ENCODE results near the gene CCDC61. TPM values are rescaled to one million over a fixed set of nuclear protein-coding genes. Genes with fewer than 3 reads are reported as not detected.

The CCDC61 gene
- total RNA-seq, 1 experiment from 2014 or later: 10.5 TPM

DNA sequence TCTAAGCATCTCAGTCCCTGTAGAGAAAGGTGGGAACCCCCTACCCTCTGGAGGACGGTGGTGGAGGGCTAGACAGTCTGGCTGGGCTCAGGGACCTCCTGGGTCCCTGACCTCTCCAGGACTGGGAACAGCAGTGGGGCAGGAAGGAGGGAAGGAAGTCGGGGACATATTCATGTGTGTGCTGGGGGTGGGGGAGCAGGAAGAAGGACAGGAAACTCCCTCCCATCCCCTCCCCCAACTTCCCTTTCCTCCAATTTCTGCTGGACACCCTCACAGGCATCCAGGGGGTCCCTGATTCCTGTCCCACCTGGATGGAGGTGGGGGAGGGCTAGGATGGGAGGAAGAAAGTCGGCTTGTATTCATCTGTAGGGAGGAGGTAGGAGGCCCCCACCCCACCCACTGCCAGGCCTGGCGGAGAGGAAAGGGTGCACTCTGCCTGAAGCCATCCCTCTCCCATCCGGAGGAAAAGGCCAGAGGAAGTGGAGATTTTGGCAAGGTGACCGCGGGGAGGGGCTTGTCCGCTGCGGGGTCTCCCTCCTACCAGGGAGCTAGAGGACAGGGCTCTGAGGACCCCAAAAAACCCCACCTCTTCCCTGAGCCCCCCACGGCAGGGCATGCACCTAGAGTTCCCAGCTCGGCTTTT is 23.9 kb upstream of the CCDC61 start:
- no peaks in the 10 kb centered on the region for H3K9me3 ChIP-seq
- no peak overlapping the region for H3K4me3 ChIP-seq
- no peaks in the 10 kb centered on the region for H3K36me3 ChIP-seq
- DNase-seq: no peak
- H3K27me3 ChIP-seq: peaks cover 73% of the 10 kb centered on the region

- Histone ChIP-seq H3K36me3 (no peaks in the 10 kb centered on the region), H3K4me3 (no peak overlapping the region), H3K9me3 (no peaks in the 10 kb centered on the region), H3K27me3 (peaks cover 63% of the 10 kb centered on the region)
- no peak for DNase-seq
These were observed 23.0 kb upstream of the CCDC61 start for GRCh38 chr19:45972081-45972946.

DNA sequence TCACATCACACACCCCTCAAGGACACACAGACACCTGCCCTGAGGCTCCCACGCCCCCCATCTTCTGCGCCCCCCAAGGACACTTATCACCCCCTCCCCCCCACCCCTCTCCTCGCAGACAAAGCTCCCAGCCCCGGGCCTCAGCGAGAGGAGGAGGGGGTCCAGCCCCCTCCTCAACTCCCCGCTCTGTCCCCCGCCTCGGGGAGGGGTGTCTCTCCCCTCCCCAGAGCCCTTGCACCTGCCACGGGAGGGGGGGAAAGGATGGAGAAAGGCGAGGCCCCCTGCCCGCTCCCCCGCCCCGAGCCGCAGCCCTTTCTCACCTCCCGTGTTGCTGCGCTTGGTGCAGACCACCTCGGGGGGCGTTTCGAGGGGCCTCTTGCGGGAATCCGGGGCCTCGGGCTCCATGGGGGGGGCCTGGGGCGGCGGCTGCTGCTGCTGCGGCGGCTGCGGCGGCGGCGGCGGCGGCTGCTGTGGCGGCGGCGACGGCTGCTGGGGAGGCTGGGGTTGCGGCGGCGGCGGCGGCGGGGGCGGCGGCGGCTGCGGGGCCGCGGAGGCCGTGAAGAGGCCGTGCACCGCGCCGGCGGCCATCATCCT is 22.2 kb upstream of the CCDC61 start:
- Histone ChIP-seq H3K27me3 (peaks cover 56% of the 10 kb centered on the region), H3K4me3 (no peak overlapping the region), H3K9me3 (no peaks in the 10 kb centered on the region), H3K36me3 (no peaks in the 10 kb centered on the region)
- no peak for DNase-seq

- peak; percentile 64 for DNase-seq
- Histone ChIP-seq H3K27me3 (peaks cover 49% of the 10 kb centered on the region), H3K4me3 (no peak within 1 kb of the TSS), H3K36me3 (no peaks in the 10 kb centered on the region), H3K9me3 (no peaks in the 10 kb centered on the region)
These were observed 21.5 kb upstream of the CCDC61 start, which contains the start of gene NOVA2 for GRCh38 chr19:45973553-45974338. NOVA2 (minus strand) TSS chr19:45973865; CDS start chr19:45973351, 514 bp downstream.

- DNase-seq: no peak
- Histone ChIP-seq H3K4me3 (no peak overlapping the region), H3K27me3 (peaks cover 36% of the 10 kb centered on the region), H3K9me3 (no peaks in the 10 kb centered on the region), H3K36me3 (no peaks in the 10 kb centered on the region)
These were observed 19.8 kb upstream of the CCDC61 start for GRCh38 chr19:45975306-45976070.

DNA sequence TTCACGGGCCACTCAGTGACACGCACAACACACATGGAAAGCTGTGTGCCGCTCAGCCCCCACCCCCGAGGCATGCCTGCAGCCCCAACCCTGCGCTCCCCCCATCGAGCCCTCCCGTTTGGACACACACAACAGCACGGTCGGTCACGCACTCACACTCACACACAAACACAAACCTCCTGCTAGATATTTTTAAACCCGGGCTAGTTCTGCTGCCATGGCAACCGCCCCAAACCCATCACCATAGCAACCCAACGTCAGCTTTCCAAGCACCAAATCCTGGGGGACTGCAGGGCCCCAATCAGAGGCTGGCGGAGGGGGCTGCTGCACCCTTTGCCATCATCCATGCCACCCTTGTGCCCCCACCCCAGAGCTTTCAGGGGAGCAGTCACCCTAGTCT is 19.1 kb upstream of the CCDC61 start:
- DNase-seq: no peak
- Histone ChIP-seq H3K36me3 (no peaks in the 10 kb centered on the region), H3K4me3 (no peak overlapping the region), H3K9me3 (no peaks in the 10 kb centered on the region), H3K27me3 (peaks cover 29% of the 10 kb centered on the region)

GRCh38 chr19:45978156-45978555 is 17.1 kb upstream of the CCDC61 start:
- H3K36me3 ChIP-seq: no peaks in the 10 kb centered on the region
- peaks cover 13% of the 10 kb centered on the region for H3K27me3 ChIP-seq
- no peaks in the 10 kb centered on the region for H3K9me3 ChIP-seq
- DNase-seq: no peak
- no peak overlapping the region for H3K4me3 ChIP-seq

GRCh38 chr19:45981350-45981749 is 13.9 kb upstream of the CCDC61 start:
- Histone ChIP-seq H3K4me3 (no peak overlapping the region), H3K9me3 (no peaks in the 10 kb centered on the region), H3K27me3 (no peaks in the 10 kb centered on the region; the same call in none of the 2 replicates), H3K36me3 (no peaks in the 10 kb centered on the region)
- DNase-seq: peak; percentile 55

DNA sequence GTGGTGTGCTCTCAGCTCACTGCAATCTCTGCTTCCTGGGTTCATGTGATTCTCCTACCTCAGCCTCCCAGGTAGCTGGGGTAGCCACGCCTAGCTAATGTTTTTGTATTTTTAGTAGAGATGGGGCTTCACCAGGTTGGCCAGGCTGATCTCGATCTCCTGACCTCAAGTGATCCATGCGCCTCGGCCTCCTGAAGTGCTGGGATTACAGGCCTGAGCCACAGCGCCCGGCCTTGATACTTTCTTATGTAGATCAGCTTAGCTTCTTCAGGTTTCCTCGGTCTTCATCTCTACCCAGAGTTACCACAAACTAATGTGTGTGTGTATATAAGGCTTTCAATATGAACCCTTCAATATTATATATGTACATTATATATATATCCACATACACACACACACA is 9.9 kb upstream of the CCDC61 start:
- Histone ChIP-seq H3K36me3 (no peaks in the 10 kb centered on the region), H3K4me3 (no peak overlapping the region), H3K27me3 (peaks cover 7% of the 10 kb centered on the region), H3K9me3 (no peaks in the 10 kb centered on the region)
- DNase-seq: no peak

- Histone ChIP-seq H3K9me3 (no peaks in the 10 kb centered on the region), H3K4me3 (no peak overlapping the region), H3K27me3 (peaks cover 7% of the 10 kb centered on the region), H3K36me3 (no peaks in the 10 kb centered on the region)
- no peak for DNase-seq
These were observed 5.0 kb upstream of the CCDC61 start for GRCh38 chr19:45990113-45990728.

- peak; percentile 30 for DNase-seq
- no peaks in the 10 kb centered on the region for H3K36me3 ChIP-seq
- H3K9me3 ChIP-seq: no peaks in the 10 kb centered on the region
These were observed 740 bp upstream of the CCDC61 start for GRCh38 chr19:45994456-45994997.

GRCh38 chr19:45995715-45996385 is 583 bp downstream of the CCDC61 start:
- no peaks in the 10 kb centered on the region for H3K36me3 ChIP-seq
- no peaks in the 10 kb centered on the region for H3K9me3 ChIP-seq
- DNase-seq: no peak
- H3K4me3 ChIP-seq: peak overlapping the region; percentile 79
- no peaks in the 10 kb centered on the region for H3K27me3 ChIP-seq

More at GRCh38 chr19:45994456-45994997, 740 bp upstream of the CCDC61 start:
- H3K27me3 ChIP-seq: peaks cover 2% of the 10 kb centered on the region
- peak overlapping the region; percentile 79 for H3K4me3 ChIP-seq

DNA sequence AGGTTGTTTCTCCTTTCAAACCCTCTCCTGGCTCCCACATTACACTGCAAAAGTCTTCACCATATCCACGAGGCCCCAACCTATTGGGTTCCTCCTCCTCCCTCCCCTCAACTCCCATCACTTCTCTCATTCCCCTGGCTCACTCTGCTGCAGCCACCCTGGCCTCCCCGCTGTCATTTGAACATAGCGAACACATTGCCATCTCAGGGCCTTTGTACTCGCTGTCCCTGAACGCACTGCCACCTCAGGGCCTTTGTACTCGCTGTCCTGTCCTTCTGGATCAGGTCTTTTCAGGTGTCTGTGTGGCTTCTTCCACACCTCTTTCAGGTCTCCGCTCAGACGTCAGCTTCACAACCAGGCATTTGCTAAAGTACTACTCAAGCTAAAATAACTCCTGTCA is 1.7 kb downstream of the CCDC61 start:
- Histone ChIP-seq H3K9me3 (no peaks in the 10 kb centered on the region), H3K36me3 (no peaks in the 10 kb centered on the region), H3K27me3 (no peaks in the 10 kb centered on the region), H3K4me3 (no peak overlapping the region)
- DNase-seq: no peak

GRCh38 chr19:45998834-45999233 is 3.6 kb downstream of the CCDC61 start:
- H3K36me3 ChIP-seq: no peaks in the 10 kb centered on the region
- no peak overlapping the region for H3K4me3 ChIP-seq
- DNase-seq: no peak
- no peaks in the 10 kb centered on the region for H3K27me3 ChIP-seq
- H3K9me3 ChIP-seq: no peaks in the 10 kb centered on the region

GRCh38 chr19:45999653-46000121 is 4.4 kb downstream of the CCDC61 start:
- no peaks in the 10 kb centered on the region for H3K9me3 ChIP-seq
- H3K36me3 ChIP-seq: no peaks in the 10 kb centered on the region
- H3K4me3 ChIP-seq: no peak overlapping the region
- DNase-seq: no peak
- no peaks in the 10 kb centered on the region for H3K27me3 ChIP-seq

Data from MG63 (cell line).